ENCODE results near the gene USP13. TPM values are rescaled to one million over a fixed set of nuclear protein-coding genes. Genes with fewer than 3 reads are reported as not detected.
A peak's percentile ranks its signal among the peaks of the same experiment; 100 is the strongest.

The USP13 gene
- total and polyA plus RNA-seq, 2 of the 4 experiments (the other 2 are of a cell fraction): 9.2 to 18.1 TPM

DNA sequence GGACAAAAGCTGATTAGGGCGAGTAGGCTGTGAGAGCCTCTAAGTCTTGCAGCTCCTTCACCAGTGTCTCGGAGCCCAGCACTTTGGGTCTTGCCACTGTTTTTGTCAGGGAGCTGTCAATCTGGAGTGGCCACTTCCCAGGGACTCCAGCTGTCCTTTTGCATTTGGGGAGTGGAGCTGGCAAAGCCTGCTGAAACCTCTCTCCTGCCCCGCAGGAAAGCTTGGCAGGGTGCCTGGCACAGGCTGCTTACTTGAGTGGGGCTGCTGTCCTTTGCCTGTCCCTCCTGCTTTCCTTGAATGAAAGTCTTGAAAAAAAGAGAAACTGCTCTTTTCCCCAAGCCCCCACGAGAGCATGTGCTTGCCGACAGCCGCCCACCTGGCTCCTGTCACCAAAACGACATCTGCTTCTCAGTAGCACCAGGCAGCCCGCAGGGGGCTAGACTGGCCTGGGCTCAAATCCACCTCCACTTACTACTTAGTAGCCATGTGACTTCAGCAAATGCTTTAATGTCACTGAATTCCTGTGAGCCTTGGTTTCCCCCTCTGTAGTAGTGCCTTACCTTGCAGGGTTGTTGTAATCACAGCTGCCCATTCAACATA, 13.7 kb downstream of the USP13 start:
- no peak overlapping the region for H2BK120ac ChIP-seq (ENCODE audit: low read depth, low read length)
- no peak overlapping the region for H3K4me3 ChIP-seq (ENCODE audit: insufficient read depth, low read depth, low read length)
- no peak overlapping the region for H2BK20ac ChIP-seq (ENCODE audit: low read depth, low read length)
- ATAC-seq (ENCODE audit: low read depth) (peak; percentile 53), DNase-seq (no peak)
- BruUV-seq (replicated peaks): no TSS peak
- H3K9me1 ChIP-seq (ENCODE audit: insufficient read depth, low read length): peaks cover 15% of the 10 kb centered on the region; the same call in 1 of the 2 replicates
- no peak overlapping the region for H3K18ac ChIP-seq (ENCODE audit: low read depth, low read length)
- no peak overlapping the region for H4K5ac ChIP-seq (ENCODE audit: low read depth, low read length)
- no peak overlapping the region for H4K91ac ChIP-seq (ENCODE audit: insufficient read depth, low read depth, low read length)
- in situ Hi-C loops (cut with MboI; ENCODE audit: low sequenced_read_pairs): no loop called here
- dilution Hi-C loops (cut with HindIII; ENCODE audit: low sequenced_read_pairs, unreplicated experiment): no loop called here
- intact Hi-C loops (cut with micrococcal nuclease): no loop called here
- no peaks in the 10 kb centered on the region for H3K27me3 ChIP-seq (ENCODE audit: control insufficient read depth, insufficient read depth, low read length)
- H3K56ac ChIP-seq (ENCODE audit: extremely low read depth, insufficient read depth, low read length): no peak overlapping the region
- no peak overlapping the region for H3K4ac ChIP-seq (ENCODE audit: low read depth, low read length)
- H3K36me3 ChIP-seq (ENCODE audit: control insufficient read depth, insufficient read depth, low read length): no peaks in the 10 kb centered on the region
- TF ChIP-seq MXI1 (IDR thresholded peaks at IDR 0.05; ENCODE audit: borderline replicate concordance, low read depth, low read length) (no peak), MAFK (IDR thresholded peaks at IDR 0.05; ENCODE audit: low read depth, low read length) (no peak), RFX5 (IDR thresholded peaks at IDR 0.05; ENCODE audit: low read depth, low read length) (no peak), CEBPB (IDR thresholded peaks at IDR 0.05; ENCODE audit: low read depth, low read length) (no peak)
- CTCF ChIA-PET: no interaction called here
- H4K8ac ChIP-seq (ENCODE audit: low read depth in 2 of 2, low read length in 2 of 2): no peak overlapping the region
- H3K14ac ChIP-seq (replicated peaks; ENCODE audit: low read depth, low read length): 0 out of 2 replicates have a peak overlapping the region, but pooled peaks have one; percentile 29
- H3K9me3 ChIP-seq (ENCODE audit: control insufficient read depth, insufficient read depth, low read length): no peaks in the 10 kb centered on the region
- H3K9ac ChIP-seq (ENCODE audit: low read depth, low read length): no peak overlapping the region
- no peak overlapping the region for H2BK5ac ChIP-seq (ENCODE audit: low read depth, low read length, poor library complexity, severe bottlenecking)
- H2BK15ac ChIP-seq (ENCODE audit: low read depth, low read length): no peak overlapping the region
- no peak overlapping the region for H3K23ac ChIP-seq (ENCODE audit: low read depth, low read length)
- 23% methylated on average over 2 of the region's 8 CpGs; no CpG with 5 or more reads in 1 of the 2 experiments for WGBS, 2 experiments (ENCODE audit: extremely low coverage in 2 of 2, insufficient read length in 1 of 2)
- no peak overlapping the region for H2AFZ ChIP-seq (replicated peaks; ENCODE audit: low read length, poor library complexity)
- no peak overlapping the region for H2AK5ac ChIP-seq (ENCODE audit: low read depth, low read length)
- H3K27ac ChIP-seq (ENCODE audit: insufficient read depth, low read length): no peak overlapping the region
- H2AK9ac ChIP-seq (replicated peaks; ENCODE audit: low read depth, low read length, poor library complexity): no peak overlapping the region
- H3K4me1 ChIP-seq (ENCODE audit: control insufficient read depth, insufficient read depth, low read length): peaks cover 9% of the 10 kb centered on the region; the same call in 1 of the 2 replicates
- peaks cover 50 to 87% of the 10 kb centered on the region in 2 experiments for H3K79me1 ChIP-seq (ENCODE audit: low read depth in 1 of 2, low read length in 2 of 2)
- POLR2A ChIA-PET (ENCODE audit: unreplicated experiment): no interaction called here
- H4K20me1 ChIP-seq (ENCODE audit: insufficient read depth, low read length): peaks cover 12% of the 10 kb centered on the region
- H3K4me2 ChIP-seq (ENCODE audit: low read depth, low read length): peak overlapping the region; percentile 33; the same call in 1 of the 2 replicates
